ENCODE results near the gene RNF123.

Gene RNF123

GRCh38 chr3:49666592-49666991 is 22.8 kb upstream of the RNF123 start:
- no peak for TF ChIP-seq CTCF (IDR thresholded peaks at IDR 0.05)
- H3K27ac ChIP-seq = no peak overlapping the region
- H3K36me3 ChIP-seq (ENCODE audit: control insufficient read depth, insufficient read depth, low read length) = no peaks in the 10 kb centered on the region
- H2AFZ ChIP-seq = no peak overlapping the region
- peaks cover 4% of the 10 kb centered on the region for H3K4me1 ChIP-seq
- no peaks in the 10 kb centered on the region for H3K27me3 ChIP-seq (ENCODE audit: control insufficient read depth, insufficient read depth, low read length)
- no peak overlapping the region for H3K9ac ChIP-seq
- no peaks in the 10 kb centered on the region for H3K9me3 ChIP-seq (ENCODE audit: control insufficient read depth, low read length)
- H3K4me3 ChIP-seq (ENCODE audit: low read depth, low read length) = no peak overlapping the region
- H3K4me2 ChIP-seq (ENCODE audit: low read length) = no peak overlapping the region
- peaks cover 7% of the 10 kb centered on the region for H3K79me2 ChIP-seq

GRCh38 chr3:49667701-49668413 is 21.5 kb upstream of the RNF123 start:
- Histone ChIP-seq H3K27me3 (ENCODE audit: control insufficient read depth, insufficient read depth, low read length) (no peaks in the 10 kb centered on the region), H3K36me3 (ENCODE audit: control insufficient read depth, insufficient read depth, low read length) (no peaks in the 10 kb centered on the region), H3K4me2 (ENCODE audit: low read length) (no peak overlapping the region), H3K27ac (no peak overlapping the region), H3K4me1 (peaks cover 7% of the 10 kb centered on the region), H3K9ac (no peak overlapping the region), H3K4me3 (ENCODE audit: low read depth, low read length) (no peak overlapping the region), H2AFZ (no peak overlapping the region), H3K9me3 (ENCODE audit: control insufficient read depth, low read length) (no peaks in the 10 kb centered on the region), H3K79me2 (peaks cover 7% of the 10 kb centered on the region)
- no peak for TF ChIP-seq CTCF (IDR thresholded peaks at IDR 0.05)

- Histone ChIP-seq H3K9ac (no peak overlapping the region), H2AFZ (no peak overlapping the region), H3K4me3 (ENCODE audit: low read depth, low read length) (no peak overlapping the region), H3K27me3 (ENCODE audit: control insufficient read depth, insufficient read depth, low read length) (no peaks in the 10 kb centered on the region), H3K36me3 (ENCODE audit: control insufficient read depth, insufficient read depth, low read length) (no peaks in the 10 kb centered on the region), H3K4me2 (ENCODE audit: low read length) (no peak overlapping the region), H3K27ac (no peak overlapping the region), H3K4me1 (peaks cover 10% of the 10 kb centered on the region), H3K79me2 (peaks cover 7% of the 10 kb centered on the region), H3K9me3 (ENCODE audit: control insufficient read depth, low read length) (no peaks in the 10 kb centered on the region)
- TF ChIP-seq CTCF (IDR thresholded peaks at IDR 0.05) = no peak
Observed at GRCh38 chr3:49668414-49668797, 21.0 kb upstream of the RNF123 start.

GRCh38 chr3:49668861-49669260 is 20.5 kb upstream of the RNF123 start:
- no peaks in the 10 kb centered on the region for H3K9me3 ChIP-seq (ENCODE audit: control insufficient read depth, low read length)
- H3K79me2 ChIP-seq = peaks cover 7% of the 10 kb centered on the region
- no peaks in the 10 kb centered on the region for H3K36me3 ChIP-seq (ENCODE audit: control insufficient read depth, insufficient read depth, low read length)
- peaks cover 10% of the 10 kb centered on the region for H3K4me1 ChIP-seq
- no peak overlapping the region for H2AFZ ChIP-seq
- no peak overlapping the region for H3K4me2 ChIP-seq (ENCODE audit: low read length)
- no peak overlapping the region for H3K4me3 ChIP-seq (ENCODE audit: low read depth, low read length)
- H3K27me3 ChIP-seq (ENCODE audit: control insufficient read depth, insufficient read depth, low read length) = no peaks in the 10 kb centered on the region
- H3K9ac ChIP-seq = no peak overlapping the region
- no peak for TF ChIP-seq CTCF (IDR thresholded peaks at IDR 0.05)
- H3K27ac ChIP-seq = no peak overlapping the region

- Histone ChIP-seq H3K27me3 (ENCODE audit: control insufficient read depth, insufficient read depth, low read length) (no peaks in the 10 kb centered on the region), H3K9ac (no peak overlapping the region), H3K4me3 (ENCODE audit: low read depth, low read length) (no peak overlapping the region), H3K4me2 (ENCODE audit: low read length) (no peak overlapping the region), H3K79me2 (peaks cover 4% of the 10 kb centered on the region), H2AFZ (no peak overlapping the region), H3K9me3 (ENCODE audit: control insufficient read depth, low read length) (no peaks in the 10 kb centered on the region), H3K27ac (no peak overlapping the region), H3K4me1 (peaks cover 10% of the 10 kb centered on the region), H3K36me3 (ENCODE audit: control insufficient read depth, insufficient read depth, low read length) (no peaks in the 10 kb centered on the region)
- TF ChIP-seq CTCF (IDR thresholded peaks at IDR 0.05) = no peak
Observed at GRCh38 chr3:49669352-49669751, 20.0 kb upstream of the RNF123 start.

Measured in parathyroid adenoma (tissue), 2 donors.